H9 (cell line): Measurements from ENCODE around the gene EGR4. TPM values are rescaled to one million over a fixed set of nuclear protein-coding genes. Genes with fewer than 3 reads are reported as not detected.

Experiments used
- DNase-seq: peaks from one replicate; pipeline ENCODE4 v3.0.0-alpha.2; 2017
- H2AFZ ChIP-seq: one replicate; pipeline ENCODE4 v1.6.1; 2013; ENCODE audit warnings: mild to moderate bottlenecking, low read length, control low read depth, moderate library complexity
- H2AK5ac ChIP-seq: 2 replicates; pipeline ENCODE4 v1.6.1; 2013; ENCODE audit warnings: low read length, control low read depth, mixed read lengths; ENCODE audit not compliant: insufficient read length
- H2BK120ac ChIP-seq: one replicate; pipeline ENCODE4 v1.6.1; 2013; ENCODE audit warnings: low read depth, mild to moderate bottlenecking, low read length, control low read depth, inconsistent platforms; ENCODE audit not compliant: poor library complexity, severe bottlenecking
- H2BK12ac ChIP-seq: 2 replicates; pipeline ENCODE4 v1.6.1; 2013; ENCODE audit warnings: low read length, control low read depth, mixed read lengths, low read depth; ENCODE audit not compliant: insufficient read length
- H2BK15ac ChIP-seq: 2 replicates; pipeline ENCODE4 v1.6.1; 2013; ENCODE audit warnings: low read depth, low read length, control low read depth
- H2BK20ac ChIP-seq: one replicate; pipeline ENCODE4 v1.6.1; 2013; ENCODE audit warnings: low read depth, mild to moderate bottlenecking, low read length, control low read depth, inconsistent platforms; ENCODE audit not compliant: poor library complexity, severe bottlenecking
- H2BK5ac ChIP-seq: 2 replicates; pipeline ENCODE4 v1.6.1; 2013; ENCODE audit warnings: low read length, control low read depth, mixed read lengths; ENCODE audit not compliant: insufficient read length
- H3K14ac ChIP-seq: 2 replicates; pipeline ENCODE4 v1.6.1; 2013; ENCODE audit warnings: low read length, control low read depth; ENCODE audit not compliant: insufficient read depth
- H3K18ac ChIP-seq: 2 replicates; pipeline ENCODE4 v1.6.1; 2013; ENCODE audit warnings: low read depth, mild to moderate bottlenecking, mixed read lengths, low read length, control low read depth; ENCODE audit not compliant: insufficient read length
- H3K23ac ChIP-seq: 2 replicates; pipeline ENCODE4 v1.6.1; 2013; ENCODE audit warnings: low read length, control low read depth, mixed read lengths, low read depth; ENCODE audit not compliant: insufficient read length
- H3K23me2 ChIP-seq: 2 replicates; pipeline ENCODE4 v1.6.1; 2013; ENCODE audit warnings: low read depth, mild to moderate bottlenecking, mixed read lengths, low read length, control low read depth; ENCODE audit not compliant: insufficient read length, poor library complexity, severe bottlenecking
- H3K27ac ChIP-seq: 2 replicates; pipeline ENCODE4 v1.5.1; 2013; ENCODE audit warnings: low read length, control low read depth, mixed read lengths, low read depth; ENCODE audit not compliant: insufficient read length
- H3K27me3 ChIP-seq: 2 replicates; pipeline ENCODE4 v1.6.1; 2013; ENCODE audit warnings: low read length, control low read depth, inconsistent platforms; ENCODE audit not compliant: insufficient read depth
- H3K4ac ChIP-seq: 2 replicates; pipeline ENCODE4 v1.6.1; 2013; ENCODE audit warnings: low read depth, mild to moderate bottlenecking, control low read depth, inconsistent platforms, low read length, moderate library complexity
- H3K4me1 ChIP-seq: 2 replicates; pipeline ENCODE4 v1.6.1; 2013; ENCODE audit warnings: low read length, control low read depth, inconsistent platforms; ENCODE audit not compliant: insufficient read depth
- H3K4me2 ChIP-seq: 2 replicates; pipeline ENCODE4 v1.6.1; 2013; ENCODE audit warnings: low read length, control low read depth, mixed read lengths; ENCODE audit not compliant: insufficient read length, insufficient read depth
- H3K56ac ChIP-seq: 2 replicates; pipeline ENCODE4 v1.6.1; 2013; ENCODE audit warnings: low read depth, mild to moderate bottlenecking, mixed read lengths, low read length, control low read depth; ENCODE audit not compliant: insufficient read length
- H3K79me1 ChIP-seq: 2 replicates; pipeline ENCODE4 v1.6.1; 2013; ENCODE audit warnings: low read depth, mild to moderate bottlenecking, moderate library complexity, low read length, control low read depth, inconsistent platforms; ENCODE audit not compliant: insufficient read depth, poor library complexity, severe bottlenecking
- H3K79me2 ChIP-seq: 2 replicates; pipeline ENCODE4 v1.6.1; 2013; ENCODE audit warnings: low read length, control low read depth, inconsistent platforms; ENCODE audit not compliant: insufficient read depth
- H3K9ac ChIP-seq: 2 replicates; pipeline ENCODE4 v1.6.1; 2013; ENCODE audit warnings: low read length, control low read depth, mixed read lengths; ENCODE audit not compliant: insufficient read length; ENCODE audit errors: extremely low read depth
- H3K9me3 ChIP-seq: one replicate; pipeline ENCODE4 v1.6.1; 2013; ENCODE audit warnings: low read depth, low read length, inconsistent platforms; ENCODE audit not compliant: control insufficient read depth
- H3T11ph ChIP-seq: one replicate; pipeline ENCODE4 v1.6.1; 2013; ENCODE audit warnings: mild to moderate bottlenecking, low read length, control low read depth, inconsistent platforms
- H4K20me1 ChIP-seq: one replicate; pipeline ENCODE4 v1.6.1; 2013; ENCODE audit not compliant: control insufficient read depth, insufficient read length, insufficient read depth
- H4K5ac ChIP-seq: 2 replicates; pipeline ENCODE4 v1.6.1; 2013; ENCODE audit warnings: low read depth, mild to moderate bottlenecking, mixed read lengths, low read length, control low read depth; ENCODE audit not compliant: insufficient read length
- H4K8ac ChIP-seq: replicated peaks from 2 replicates; pipeline ENCODE4 v1.6.1; 2013; ENCODE audit warnings: low read length, control low read depth, mixed read lengths, low read depth; ENCODE audit not compliant: insufficient read length
- H4K91ac ChIP-seq: 2 replicates; pipeline ENCODE4 v1.6.1; 2013; ENCODE audit warnings: low read depth, mild to moderate bottlenecking, moderate library complexity, mixed read lengths, low read length, control low read depth; ENCODE audit not compliant: insufficient read length
- H3K27ac Mint-ChIP-seq, 3 experiments: 2 replicates in 2 of 3; 3 replicates in 1 of 3; pipeline ENCODE4 v1.8.0; 2020 to 2021; ENCODE audit warnings: mixed read lengths in 3 of 3, mild to moderate bottlenecking in 1 of 3, moderate library complexity in 1 of 3
- H3K27me3 Mint-ChIP-seq: 2 replicates; pipeline ENCODE4 v1.8.0; 2021; ENCODE audit warnings: low read depth, mild to moderate bottlenecking, moderate library complexity, mixed read lengths
- H3K36me3 Mint-ChIP-seq, 3 experiments: 2 replicates in 2 of 3; 3 replicates in 1 of 3; pipeline ENCODE4 v1.8.0; 2020 to 2021; ENCODE audit warnings: low read depth in 3 of 3, mixed read lengths in 3 of 3; ENCODE audit not compliant: insufficient read depth in 1 of 3
- H3K4me1 Mint-ChIP-seq, 2 experiments: 2 replicates each; pipeline ENCODE4 v1.8.0; 2020; ENCODE audit warnings: mixed read lengths in 2 of 2
- H3K4me3 Mint-ChIP-seq, 2 experiments: 2 replicates in 1 of 2; 3 replicates in 1 of 2; pipeline ENCODE4 v1.8.0; 2020 to 2021; ENCODE audit warnings: mild to moderate bottlenecking in 2 of 2, mixed read lengths in 2 of 2, moderate library complexity in 1 of 2
- H3K9me3 Mint-ChIP-seq, 2 experiments: 2 replicates in 1 of 2; 3 replicates in 1 of 2; pipeline ENCODE4 v1.8.0; 2020; ENCODE audit warnings: mild to moderate bottlenecking in 2 of 2, mixed read lengths in 2 of 2, moderate library complexity in 1 of 2
- CTCF ChIP-seq: fragments of 200-600 bp; sonication (generic); conservative IDR thresholded peaks from 3 replicates; pipeline ENCODE4 v1.8.0; 2021; ENCODE audit warnings: antibody characterized with exemption, mild to moderate bottlenecking
- WGBS: extraction: QIAGEN DNeasy Blood & Tissue Kit; methylation state at CpG from one replicate; pipeline ENCODE4 v1.1.7; 2013; ENCODE audit warnings: missing lambda C conversion rate, low lambda C conversion rate, mixed read lengths; ENCODE audit not compliant: insufficient read length; ENCODE audit errors: extremely low coverage; 5-methylcytosine and 5-hydroxymethylcytosine counted together
- total RNA-seq: library from RNA; stranded (reverse); gene quantifications from 2 replicates; pipeline ENCODE4 v1.2.1, GENCODE V29; 2021

Gene EGR4
- total RNA-seq, 1 experiment from 2014 or later, result 0.85 TPM

- Histone ChIP-seq H3K79me2 (no peaks in the 10 kb centered on the region), H3K14ac (no peak overlapping the region), H2BK120ac (no peak overlapping the region), H2AK5ac (no peak overlapping the region), H3K4me1 (no peaks in the 10 kb centered on the region), H2AFZ (no peak overlapping the region), H2BK20ac (no peak overlapping the region), H3K9me3 (no peaks in the 10 kb centered on the region), H3K27me3 (no peaks in the 10 kb centered on the region), H2BK12ac (no peak overlapping the region), H3K18ac (no peak overlapping the region), H3T11ph (no peak overlapping the region), H3K23me2 (no peaks in the 10 kb centered on the region), H2BK15ac (no peak overlapping the region), H3K23ac (no peak overlapping the region), H4K91ac (no peak overlapping the region), H3K4me2 (no peak overlapping the region), H3K4ac (no peak overlapping the region), H3K27ac (no peak overlapping the region), H4K8ac (no peak overlapping the region), H4K5ac (no peak overlapping the region), H3K9ac (no peak overlapping the region), H3K56ac (no peak overlapping the region), H3K79me1 (no peaks in the 10 kb centered on the region), H2BK5ac (no peak overlapping the region), H4K20me1 (no peaks in the 10 kb centered on the region)
- Mint-ChIP-seq H3K27ac (no peak overlapping the region), H3K9me3 (peaks cover 9 to 11% of the 10 kb centered on the region in 2 experiments; a peak in 4 of 5 replicates), H3K36me3 (no peaks in the 10 kb centered on the region; a peak in 1 of 7 replicates), H3K4me1 (no peaks in the 10 kb centered on the region), H3K27me3 (peaks cover 5% of the 10 kb centered on the region), H3K4me3 (no peak overlapping the region)
- no peak for TF ChIP-seq CTCF
- no CpG with 5 or more reads among the region's 2 CpGs for WGBS
- DNase-seq, result no peak
Observed at GRCh38 chr2:73334045-73334444, 40.7 kb upstream of the EGR4 start.
